Measurements from ENCODE around the gene COPB1.

DNA sequence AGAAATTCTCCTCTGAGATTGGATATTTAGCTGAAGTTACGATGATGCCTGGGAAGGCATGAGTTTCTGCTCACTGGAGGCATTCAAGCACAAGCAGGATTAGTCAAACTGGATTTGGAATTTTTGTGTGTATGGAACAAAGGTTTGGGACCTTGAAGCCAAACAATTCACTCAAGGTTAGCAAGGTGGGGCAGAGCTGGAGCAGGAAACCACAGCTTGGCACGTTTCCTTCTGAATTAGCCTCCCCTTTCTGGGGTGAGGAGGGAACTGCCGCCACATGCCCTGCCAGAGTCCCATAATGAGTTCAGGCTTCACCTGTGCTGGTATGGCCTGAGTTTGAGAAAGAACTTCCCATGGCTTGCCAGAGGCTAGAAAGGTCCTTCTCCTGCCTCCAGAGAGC is 89.7 kb downstream of the COPB1 start:
- TF ChIP-seq POLR2A (IDR thresholded peaks at IDR 0.05) = no peak
- TF ChIP-seq, protein P1, sequence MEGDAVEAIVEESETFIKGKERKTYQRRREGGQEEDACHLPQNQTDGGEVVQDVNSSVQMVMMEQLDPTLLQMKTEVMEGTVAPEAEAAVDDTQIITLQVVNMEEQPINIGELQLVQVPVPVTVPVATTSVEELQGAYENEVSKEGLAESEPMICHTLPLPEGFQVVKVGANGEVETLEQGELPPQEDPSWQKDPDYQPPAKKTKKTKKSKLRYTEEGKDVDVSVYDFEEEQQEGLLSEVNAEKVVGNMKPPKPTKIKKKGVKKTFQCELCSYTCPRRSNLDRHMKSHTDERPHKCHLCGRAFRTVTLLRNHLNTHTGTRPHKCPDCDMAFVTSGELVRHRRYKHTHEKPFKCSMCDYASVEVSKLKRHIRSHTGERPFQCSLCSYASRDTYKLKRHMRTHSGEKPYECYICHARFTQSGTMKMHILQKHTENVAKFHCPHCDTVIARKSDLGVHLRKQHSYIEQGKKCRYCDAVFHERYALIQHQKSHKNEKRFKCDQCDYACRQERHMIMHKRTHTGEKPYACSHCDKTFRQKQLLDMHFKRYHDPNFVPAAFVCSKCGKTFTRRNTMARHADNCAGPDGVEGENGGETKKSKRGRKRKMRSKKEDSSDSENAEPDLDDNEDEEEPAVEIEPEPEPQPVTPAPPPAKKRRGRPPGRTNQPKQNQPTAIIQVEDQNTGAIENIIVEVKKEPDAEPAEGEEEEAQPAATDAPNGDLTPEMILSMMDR (IDR thresholded peaks at IDR 0.05) = no peak

Measured in uterus (tissue), 2 donors.